HCT116 (cell line): ENCODE data around the gene MEIOSIN. TPM values are rescaled to one million over a fixed set of nuclear protein-coding genes. Genes with fewer than 3 reads are reported as not detected.

Experiments
- ATAC-seq: fragments of 200-7000 bp; cut with Tn5 transposase; 2 replicates; pipeline ENCODE4 v1.9.1; 2020; ENCODE audit warnings: mild to moderate bottlenecking, moderate library complexity
- BruUV-seq: library from RNA; stranded (reverse); fragments of 400-500 nt; replicated peaks from 2 replicates; lab custom pipeline; 2021; lab: Mats Ljungman, UMichigan
- CTCF ChIA-PET: fragments of 300-600 bp; sonication (Branson Sonifier 250); formaldehyde crosslinking; loops from one replicate; lab custom pipeline; 2021; ENCODE audit warnings: antibody characterized with exemption; lab: Charles Lee
- POLR2A ChIA-PET: fragments of 300-600, 350-600 bp; sonication (Branson Sonifier 250); formaldehyde crosslinking; loops from one replicate; lab custom pipeline; 2021; ENCODE audit warnings: antibody characterized with exemption; lab: Charles Lee
- RAD21 ChIA-PET, 2 experiments: fragments of 300-600 bp; sonication (Branson Sonifier 250); formaldehyde crosslinking; loops; one replicate each; lab custom pipeline; 2023; ENCODE audit warnings: low total read pairs in 2 of 2; ENCODE audit not compliant: uncharacterized antibody in 2 of 2, unreplicated experiment in 2 of 2, low non-redundant PET in 1 of 2; lab: Charles Lee
- DNase-seq: peaks from one replicate; pipeline ENCODE4 v3.0.0-alpha.2; 2010; ENCODE audit warnings: low read depth, low spot score
- H2AFZ ChIP-seq: fragments of 200-600 bp; shearing (Covaris generic), sonication (generic); 2 replicates; pipeline ENCODE4 v1.6.1; 2017; ENCODE audit warnings: low read depth, mixed run types, mixed read lengths, antibody characterized with exemption, low read length; ENCODE audit not compliant: poor library complexity, severe bottlenecking
- H3K27ac ChIP-seq: 2 replicates; pipeline ENCODE4 v1.5.1; 2012; ENCODE audit warnings: low read depth, low read length
- H3K27me3 ChIP-seq: fragments of 200-600 bp; sonication (generic); 2 replicates; pipeline ENCODE4 v1.6.1; 2016; ENCODE audit warnings: mixed run types, low read length, mixed read lengths; ENCODE audit not compliant: insufficient read depth
- H3K36me3 ChIP-seq, 2 experiments: fragments of 200-500 bp in 1 of 2; fragments of 200-600 bp in 1 of 2; sonication (Bioruptor generic) in 1 of 2; sonication (generic) in 1 of 2; 2 replicates each; pipeline versions ENCODE4 v1.5.1 to v1.6.1; 2014 to 2016; ENCODE audit warnings: low read length in 2 of 2, inconsistent platforms in 1 of 2, mixed read lengths in 1 of 2, mixed run types in 1 of 2; ENCODE audit not compliant: insufficient read depth in 2 of 2, control insufficient read depth in 1 of 2
- H3K4me1 ChIP-seq, 2 experiments: fragments of 200-600 bp in 1 of 2; sonication (generic) in 1 of 2; 2 replicates each; pipeline versions ENCODE4 v1.5.1 to v1.6.1; 2012 to 2017; ENCODE audit warnings: low read length in 2 of 2, inconsistent platforms in 1 of 2, mild to moderate bottlenecking in 1 of 2, mixed read lengths in 1 of 2, mixed run types in 1 of 2, moderate library complexity in 1 of 2; ENCODE audit not compliant: insufficient read depth in 2 of 2, control insufficient read depth in 1 of 2
- H3K4me2 ChIP-seq: fragments of 200-600 bp; sonication (generic); 2 replicates; pipeline ENCODE4 v1.6.1; 2017; ENCODE audit warnings: mixed run types, low read length, mixed read lengths
- H3K4me3 ChIP-seq, 2 experiments: fragments of 200-600 bp in 1 of 2; sonication (generic) in 1 of 2; replicated peaks in 1 of 2; 2 replicates each; pipeline ENCODE4 v1.5.1; 2011 to 2016; ENCODE audit warnings: low read length in 2 of 2, control low read depth in 1 of 2, low read depth in 1 of 2, mild to moderate bottlenecking in 1 of 2, mixed read lengths in 1 of 2, mixed run types in 1 of 2
- H3K79me2 ChIP-seq: fragments of 200-600 bp; sonication (generic); 2 replicates; pipeline ENCODE4 v1.6.1; 2017; ENCODE audit warnings: mild to moderate bottlenecking, mixed run types, low read length, moderate library complexity, mixed read lengths; ENCODE audit not compliant: insufficient read depth
- H3K9ac ChIP-seq: fragments of 200-600 bp; sonication (generic); 2 replicates; pipeline ENCODE4 v1.6.1; 2016; ENCODE audit warnings: low read length, mixed read lengths
- H3K9me2 ChIP-seq: fragments of 200-600 bp; sonication (generic), shearing (Covaris generic); 2 replicates; pipeline ENCODE4 v1.6.1; 2017; ENCODE audit warnings: mixed run types, mild to moderate bottlenecking, moderate library complexity; ENCODE audit not compliant: insufficient read depth
- H3K9me3 ChIP-seq, 2 experiments: fragments of 200-500 bp in 1 of 2; fragments of 200-600 bp in 1 of 2; sonication (Bioruptor generic) in 1 of 2; sonication (generic) in 1 of 2; 2 replicates each; pipeline ENCODE4 v1.6.1; 2014 to 2017; ENCODE audit warnings: low read length in 2 of 2, mixed read lengths in 2 of 2, inconsistent platforms in 1 of 2, low read depth in 1 of 2, mild to moderate bottlenecking in 1 of 2, mixed run types in 1 of 2, moderate library complexity in 1 of 2; ENCODE audit not compliant: control insufficient read depth in 1 of 2, insufficient read depth in 1 of 2
- H4K20me1 ChIP-seq: fragments of 200-600 bp; sonication (generic), shearing (Covaris generic); 2 replicates; pipeline ENCODE4 v1.6.1; 2017; ENCODE audit warnings: mixed run types, mild to moderate bottlenecking, moderate library complexity; ENCODE audit not compliant: insufficient read depth
- CBX3 ChIP-seq: IDR thresholded peaks from 2 replicates; pipeline ENCODE4 v1.6.1; 2012; ENCODE audit warnings: low read depth
- CEBPB ChIP-seq: IDR thresholded peaks from 2 replicates; pipeline ENCODE4 v1.6.1; 2012; ENCODE audit warnings: low read depth
- EZH2phosphoT487 ChIP-seq: fragments of 200-600 bp; IDR thresholded peaks from 2 replicates; pipeline ENCODE4 v1.6.1; 2018; ENCODE audit warnings: antibody characterized with exemption, borderline replicate concordance
- JUND ChIP-seq: IDR thresholded peaks from 2 replicates; pipeline ENCODE4 v1.6.1; 2012
- RAD21 ChIP-seq: IDR thresholded peaks from 2 replicates; pipeline ENCODE4 v1.6.1; 2012; ENCODE audit warnings: low read depth, mild to moderate bottlenecking
- SIN3A ChIP-seq: IDR thresholded peaks from 2 replicates; pipeline ENCODE4 v1.6.1; 2012; ENCODE audit warnings: low read depth
- SP1 ChIP-seq: IDR thresholded peaks from 2 replicates; pipeline ENCODE4 v1.6.1; 2012; ENCODE audit warnings: low read depth
- TCF7L2 ChIP-seq: IDR thresholded peaks from 2 replicates; pipeline ENCODE4 v1.7.0; 2011; ENCODE audit warnings: borderline replicate concordance, inconsistent platforms; ENCODE audit not compliant: insufficient read depth, insufficient read length; ENCODE audit errors: extremely low read depth
- YY1 ChIP-seq: IDR thresholded peaks from 2 replicates; pipeline ENCODE4 v1.6.1; 2011; ENCODE audit warnings: low read length, low read depth, moderate library complexity, mild to moderate bottlenecking; ENCODE audit not compliant: insufficient replicate concordance; ENCODE audit errors: extremely low read depth
- intact Hi-C: fragments of 100-400 bp; cut with micrococcal nuclease; formaldehyde crosslinking; loops from 2 replicates; pipeline ENCODE4 v1.10.0; 2022
- total RNA-seq: library from RNA; stranded (reverse); gene quantifications from one replicate; pipeline ENCODE4 v1.2.1, GENCODE V29; 2021; ENCODE audit not compliant: unreplicated experiment
- TF ChIP-seq, protein P1 (sequence below), 3 experiments: fragments of 200-600 bp in 1 of 3; sonication (generic) in 1 of 3; IDR thresholded peaks in 2 of 3; conservative IDR thresholded peaks in 1 of 3; 2 replicates each; pipeline ENCODE4 v1.5.1; 2012 to 2017; ENCODE audit warnings: low read depth in 2 of 3, low read length in 2 of 3, antibody characterized with exemption in 1 of 3, borderline replicate concordance in 1 of 3, control low read depth in 1 of 3, mild to moderate bottlenecking in 1 of 3, mixed read lengths in 1 of 3, mixed run types in 1 of 3, moderate library complexity in 1 of 3; ENCODE audit not compliant: insufficient read depth in 1 of 3
- TF ChIP-seq, protein P2 (sequence below): IDR thresholded peaks from 2 replicates; pipeline ENCODE4 v1.6.1; 2012

The MEIOSIN gene
- total RNA-seq, 1 experiment from 2014 or later = 2.1 TPM

DNA sequence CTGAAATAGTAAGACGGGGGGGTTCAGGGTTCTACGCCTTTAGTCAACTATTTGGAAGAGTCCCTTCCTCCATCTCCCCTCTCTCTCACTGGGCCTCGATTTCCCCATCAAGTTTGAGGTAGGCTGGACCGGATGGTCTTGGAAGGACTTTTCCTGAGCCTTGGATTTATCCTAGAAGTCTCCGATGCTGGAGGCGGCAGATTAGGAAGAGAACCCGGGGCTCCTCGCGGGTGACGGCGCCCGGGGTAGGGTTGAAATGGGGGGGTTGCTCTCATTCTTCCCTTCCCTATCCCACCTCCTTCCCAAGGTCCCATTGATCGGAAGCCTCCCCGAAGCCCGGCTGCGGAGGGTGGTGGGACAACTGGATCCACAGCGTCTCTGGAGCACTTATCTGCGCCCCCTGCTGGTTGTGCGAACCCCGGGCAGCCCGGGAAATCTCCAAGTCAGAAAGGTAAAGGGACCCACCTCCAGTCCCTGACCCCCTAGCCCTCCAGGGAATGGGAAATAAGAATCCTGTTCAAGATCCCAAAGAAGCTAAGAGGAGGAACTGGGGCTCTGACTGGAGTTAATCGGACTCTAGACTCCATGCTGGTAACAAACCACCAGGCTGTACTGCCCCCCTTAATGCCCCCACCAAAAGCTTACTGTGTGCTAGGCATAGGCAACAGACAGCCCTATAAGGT lies 40.0 kb upstream of the MEIOSIN start:
- CTCF ChIA-PET = interaction anchor here (0.6 to 2.9 kb wide), 15 partner anchors 11 to 267 kb away, joined by 3 to 28 read pairs (median 7); partner anchors contain the start of gene SIX5
- RAD21 ChIA-PET = interaction anchor here (0.6 to 1.8 kb wide), 3 partner anchors 24 to 110 kb away, joined by 3 to 4 read pairs (median 3); no protein-coding TSS in a partner anchor
- Histone ChIP-seq H2AFZ (no peak overlapping the region), H4K20me1 (no peaks in the 10 kb centered on the region; the same call in 1 of the 2 replicates), H3K36me3 (peaks cover 2 to 22% of the 10 kb centered on the region in 2 experiments; a peak in 3 of 4 replicates), H3K9ac (peak overlapping the region; percentile 97), H3K27me3 (no peaks in the 10 kb centered on the region), H3K79me2 (peaks cover 39% of the 10 kb centered on the region), H3K9me2 (no peaks in the 10 kb centered on the region), H3K4me1 (peaks cover 3 to 21% of the 10 kb centered on the region in 2 experiments; a peak in 3 of 4 replicates), H3K4me3 (peak overlapping the region; percentile 86 to 98), H3K9me3 (no peaks in the 10 kb centered on the region), H3K27ac (peak overlapping the region; percentile 79), H3K4me2 (peak overlapping the region; percentile 95)
- DNase-seq = no peak
- POLR2A ChIA-PET = interaction anchor here (1.2 to 4.3 kb wide), 7 partner anchors 11 to 76 kb away, joined by 3 to 24 read pairs (median 8); partner anchors contain the start of gene SIX5
- TSS peak; percentile 66 for BruUV-seq
- TF ChIP-seq, protein P1, sequence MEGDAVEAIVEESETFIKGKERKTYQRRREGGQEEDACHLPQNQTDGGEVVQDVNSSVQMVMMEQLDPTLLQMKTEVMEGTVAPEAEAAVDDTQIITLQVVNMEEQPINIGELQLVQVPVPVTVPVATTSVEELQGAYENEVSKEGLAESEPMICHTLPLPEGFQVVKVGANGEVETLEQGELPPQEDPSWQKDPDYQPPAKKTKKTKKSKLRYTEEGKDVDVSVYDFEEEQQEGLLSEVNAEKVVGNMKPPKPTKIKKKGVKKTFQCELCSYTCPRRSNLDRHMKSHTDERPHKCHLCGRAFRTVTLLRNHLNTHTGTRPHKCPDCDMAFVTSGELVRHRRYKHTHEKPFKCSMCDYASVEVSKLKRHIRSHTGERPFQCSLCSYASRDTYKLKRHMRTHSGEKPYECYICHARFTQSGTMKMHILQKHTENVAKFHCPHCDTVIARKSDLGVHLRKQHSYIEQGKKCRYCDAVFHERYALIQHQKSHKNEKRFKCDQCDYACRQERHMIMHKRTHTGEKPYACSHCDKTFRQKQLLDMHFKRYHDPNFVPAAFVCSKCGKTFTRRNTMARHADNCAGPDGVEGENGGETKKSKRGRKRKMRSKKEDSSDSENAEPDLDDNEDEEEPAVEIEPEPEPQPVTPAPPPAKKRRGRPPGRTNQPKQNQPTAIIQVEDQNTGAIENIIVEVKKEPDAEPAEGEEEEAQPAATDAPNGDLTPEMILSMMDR (IDR thresholded peaks at IDR 0.05 in 2 of 3, conservative IDR thresholded peaks at IDR 0.05 in 1 of 3; ENCODE audit: borderline replicate concordance in 1 of 3, insufficient read depth in 1 of 3, low read depth in 2 of 3, low read length in 2 of 3) = peak; percentile 74 to 96 (median 93); a peak in 5 of 6 replicates
- TF ChIP-seq JUND (no peak), SP1 (no peak), SIN3A (no peak), CBX3 (no peak), TCF7L2 (no peak), YY1 (no peak), RAD21 (peak; percentile 67), CEBPB (no peak), EZH2phosphoT487 (no peak)
- TF ChIP-seq, protein P2, sequence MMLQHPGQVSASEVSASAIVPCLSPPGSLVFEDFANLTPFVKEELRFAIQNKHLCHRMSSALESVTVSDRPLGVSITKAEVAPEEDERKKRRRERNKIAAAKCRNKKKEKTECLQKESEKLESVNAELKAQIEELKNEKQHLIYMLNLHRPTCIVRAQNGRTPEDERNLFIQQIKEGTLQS = no peak
- peak; percentile 28 for ATAC-seq
- intact Hi-C loops = loop anchor here (2.0 kb wide), 1 partner anchor 78 kb away; no protein-coding TSS in a partner anchor
